Fibroblast of upper back skin (primary cell): ENCODE measurements around the gene PCDHGA4.
"Not testable (repeated sequence)": the region's sequence is repeated elsewhere in the genome, so short reads cannot be mapped to it uniquely, and the experiment has no call there.

Source experiments
- DNase-seq: peaks from one replicate; pipeline ENCODE4 v3.0.0-alpha.2; 2013

Gene PCDHGA4

DNA sequence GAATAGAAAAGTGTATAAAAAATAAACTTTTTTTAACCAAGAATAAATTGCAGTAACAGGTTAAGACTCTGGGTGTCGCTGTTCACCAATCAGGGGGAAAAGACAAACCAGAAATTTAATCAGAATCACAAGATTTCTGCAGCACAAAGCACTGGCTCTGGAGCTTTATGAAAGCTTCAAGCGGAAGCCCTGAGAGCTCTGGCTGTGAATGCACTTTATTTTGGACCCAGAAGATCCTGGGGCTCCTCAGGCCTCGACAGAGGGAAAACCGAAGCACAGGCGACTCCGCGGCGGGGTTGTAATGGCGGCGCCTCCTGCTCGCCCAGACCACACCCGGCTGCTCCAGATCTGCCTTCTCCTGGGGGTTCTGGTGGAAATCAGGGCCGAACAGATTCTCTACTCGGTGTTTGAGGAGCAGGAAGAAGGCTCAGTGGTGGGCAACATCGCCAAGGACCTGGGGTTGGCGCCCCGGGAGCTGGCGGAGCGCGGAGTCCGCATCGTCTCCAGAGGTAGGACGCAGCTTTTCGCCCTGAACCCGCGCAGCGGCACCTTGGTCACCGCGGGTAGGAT, at the start of gene PCDHGA4:
PCDHGA4 (plus strand) TSS at position 122 of the 570 bp plus-strand sequence; CDS start at position 209, 87 bp downstream.
- no peak for DNase-seq

DNA sequence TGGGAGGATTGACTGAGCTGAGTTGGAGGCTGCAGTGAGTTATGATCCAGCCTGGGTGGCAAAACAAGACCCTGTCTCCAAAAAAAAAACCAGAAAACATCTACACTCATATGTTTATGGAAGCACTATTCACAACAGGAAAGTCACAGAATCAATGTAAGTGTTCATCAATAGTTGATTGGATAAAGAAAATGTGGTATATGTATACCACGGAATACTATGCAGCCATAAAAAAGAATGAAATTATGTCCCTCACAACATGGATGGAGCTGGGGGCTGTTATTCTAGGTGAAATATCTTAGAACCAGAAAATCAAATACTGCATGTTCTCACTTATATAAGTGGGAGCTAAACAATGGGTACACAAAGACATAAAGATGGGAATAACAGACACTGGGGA, 48.2 kb upstream of the PCDHGA4 start:
- DNase-seq: no peak

DNA sequence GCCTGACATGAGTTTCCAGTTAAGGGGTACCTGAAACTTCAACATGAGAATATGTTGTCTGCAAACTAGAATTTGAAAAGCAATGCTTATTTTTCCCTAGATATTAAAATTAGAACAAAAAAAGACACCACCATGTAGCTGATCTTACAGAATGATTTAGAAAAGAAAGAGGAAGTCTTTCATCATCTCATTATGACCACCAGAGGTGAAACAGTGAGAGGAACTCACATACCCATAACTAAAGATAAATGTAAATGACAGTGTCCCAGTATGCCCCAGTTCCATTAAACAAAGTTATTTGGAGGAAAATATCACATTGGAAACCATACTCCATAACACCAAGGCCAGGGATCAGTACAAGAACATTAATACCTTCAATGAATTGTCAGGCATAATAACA, 41.1 kb upstream of the PCDHGA4 start:
- DNase-seq: no peak

DNA sequence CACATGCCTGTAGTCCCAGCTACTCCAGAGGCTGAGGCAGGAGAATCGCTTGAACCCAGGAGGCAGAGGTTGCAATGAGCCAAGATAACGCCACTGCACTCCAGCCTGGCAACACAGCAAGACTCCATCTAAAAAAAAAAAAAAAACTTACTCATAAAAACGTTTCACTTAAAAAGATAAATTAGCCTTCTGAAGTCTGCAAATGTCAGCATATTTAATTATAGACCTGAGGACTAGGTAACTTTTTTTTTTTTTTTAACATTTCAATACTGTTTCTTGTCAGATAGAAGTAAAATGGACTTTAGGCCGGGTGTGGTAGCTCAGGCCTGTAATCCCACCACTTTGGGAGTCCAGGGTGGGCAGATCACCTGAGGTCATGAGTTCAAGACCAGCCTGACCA, 37.9 kb upstream of the PCDHGA4 start:
- DNase-seq: not testable (repeated sequence)

DNA sequence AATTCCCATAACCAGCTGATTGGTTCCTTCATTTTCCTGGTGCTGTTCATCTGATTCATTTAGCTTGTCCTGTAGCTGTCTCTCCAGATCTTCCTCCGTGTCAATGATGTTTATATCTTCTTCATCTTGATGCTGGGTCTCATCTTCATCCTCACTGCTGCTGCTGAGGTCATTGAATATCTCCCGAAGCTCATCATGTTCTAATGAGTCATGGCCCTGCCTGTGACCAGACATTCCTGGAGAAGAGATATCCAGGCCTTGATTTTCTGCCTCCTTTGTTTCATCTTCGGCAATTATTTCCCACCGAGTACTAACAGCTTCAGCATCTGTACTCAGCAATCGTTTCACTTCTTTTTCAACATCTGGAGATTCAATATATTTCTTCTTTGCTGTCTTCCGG, 35.6 kb upstream of the PCDHGA4 start:
- DNase-seq: no peak

DNA sequence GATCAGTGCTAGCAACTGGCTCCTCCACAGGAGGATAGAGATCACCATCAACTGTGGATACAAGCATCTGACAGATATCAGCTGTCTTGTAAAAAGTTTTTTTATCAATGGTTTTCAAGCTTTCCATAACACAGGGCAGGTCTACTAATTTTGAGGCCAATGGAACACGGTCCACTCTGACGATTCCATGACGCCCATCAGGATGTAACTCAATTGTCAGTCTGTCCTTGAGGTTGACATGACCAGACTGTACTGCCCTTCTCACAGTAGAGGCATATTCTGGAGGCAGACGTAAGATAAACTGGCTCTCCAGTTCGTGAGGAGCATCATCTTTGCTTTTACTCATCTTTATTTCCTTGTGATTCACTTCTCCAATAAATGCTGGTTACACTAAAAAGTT, 35.1 kb upstream of the PCDHGA4 start:
- DNase-seq: no peak

DNA sequence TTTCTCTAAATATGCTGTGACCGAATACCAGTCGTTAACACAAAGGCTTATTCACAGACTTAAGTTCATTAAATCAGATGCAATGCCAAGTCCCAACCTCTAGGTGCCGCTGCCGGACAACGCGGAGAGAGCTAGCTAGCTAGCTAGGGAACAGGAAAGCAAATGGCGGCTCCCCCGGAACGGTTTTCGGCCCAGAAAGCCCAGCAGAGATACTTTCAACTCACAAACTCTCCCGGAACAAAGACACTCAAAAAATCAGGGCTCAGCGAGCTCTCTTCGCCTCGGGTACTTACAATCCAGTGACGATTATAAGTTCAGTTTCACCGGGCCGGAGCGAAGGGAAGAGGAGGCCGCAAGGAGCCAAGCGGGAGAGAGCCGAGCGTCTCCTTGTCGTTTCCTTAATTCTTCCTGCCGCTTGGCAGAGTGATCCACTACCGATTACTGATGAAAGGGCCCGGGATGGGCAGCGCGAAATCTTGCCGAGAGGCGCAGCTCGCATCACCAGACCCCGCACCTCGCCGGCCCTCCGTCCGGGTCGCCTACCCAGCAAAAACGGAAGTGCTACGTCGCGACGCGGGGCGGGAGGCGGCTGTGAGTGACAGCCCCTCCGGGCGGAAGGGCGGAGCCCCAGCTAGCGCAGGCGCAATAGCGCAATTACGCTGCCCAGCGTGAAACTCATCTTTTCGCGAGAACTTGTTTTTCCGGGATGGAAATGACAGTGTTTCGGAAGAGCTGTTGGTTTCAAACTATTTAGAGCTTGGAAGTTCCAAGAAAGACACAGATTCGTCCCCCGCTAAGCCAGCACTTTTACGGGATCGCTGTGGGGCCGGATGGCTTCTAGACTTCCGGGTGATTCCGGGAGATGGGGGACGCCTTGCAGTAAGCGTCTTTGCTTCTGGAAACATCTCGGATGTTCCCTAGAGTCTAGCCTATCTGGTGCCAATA, 34.3 kb upstream of the PCDHGA4 start, which contains the start of gene TAF7:
TAF7 (minus strand) TSS at position 560 of the 945 bp plus-strand sequence. CDS start 740 bp downstream, outside the sequence.
- DNase-seq: peak; percentile 92

DNA sequence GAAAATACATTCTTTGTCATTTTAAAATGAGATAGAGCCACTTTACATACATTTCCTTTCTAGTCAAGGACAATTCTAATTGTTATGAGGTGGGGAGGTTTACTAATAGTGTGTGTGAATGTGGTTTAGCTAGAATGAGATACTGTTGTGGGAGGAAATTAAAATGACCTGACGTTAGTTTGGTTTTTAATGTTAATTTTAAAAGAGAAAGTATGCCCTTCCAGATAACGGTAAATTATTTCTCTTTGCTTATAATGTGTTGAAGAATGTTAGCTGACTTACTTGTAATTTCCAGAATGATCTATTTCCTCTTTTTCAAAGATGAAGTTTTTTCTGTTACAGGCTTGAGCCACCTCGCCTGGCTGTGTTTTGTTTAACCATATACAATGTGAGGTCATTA, 32.6 kb upstream of the PCDHGA4 start:
- DNase-seq: no peak

DNA sequence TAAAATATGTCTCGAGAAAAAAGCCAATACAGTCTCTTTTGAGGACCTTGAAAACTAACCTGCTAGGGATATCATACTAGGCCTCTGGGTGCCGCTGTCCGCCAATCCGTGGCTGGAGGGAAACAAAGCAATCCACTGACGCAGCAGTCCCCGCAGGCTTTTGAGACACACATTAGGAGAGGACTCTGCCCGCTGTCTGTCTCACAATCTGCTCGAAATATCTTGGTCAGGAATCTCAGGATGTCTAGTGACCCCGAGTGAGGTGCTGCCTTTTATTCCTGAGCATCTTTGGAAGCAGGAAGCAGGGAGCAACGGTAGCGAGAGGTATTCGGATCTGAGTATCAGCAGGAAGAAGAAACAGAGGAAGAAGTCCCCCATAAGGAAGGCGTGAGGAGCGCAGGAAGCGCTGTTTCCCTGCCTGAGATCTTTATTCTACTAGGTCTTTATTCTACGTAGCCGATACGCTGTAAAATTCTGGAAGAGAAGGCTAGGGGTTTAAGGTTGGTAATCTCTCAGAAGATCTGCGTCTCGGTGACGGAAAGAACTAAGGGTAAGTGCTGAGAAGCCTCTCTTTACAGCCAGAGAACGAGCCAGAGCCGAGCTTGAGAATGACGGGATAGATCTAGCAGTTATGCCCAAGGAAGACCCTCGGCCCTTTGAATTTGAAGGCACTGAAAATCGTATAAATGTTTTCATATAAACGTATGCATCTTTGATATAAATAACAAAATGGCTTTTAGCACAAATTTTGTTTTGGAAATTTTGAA, 28.6 kb upstream of the PCDHGA4 start:
- DNase-seq: peak; percentile 75

DNA sequence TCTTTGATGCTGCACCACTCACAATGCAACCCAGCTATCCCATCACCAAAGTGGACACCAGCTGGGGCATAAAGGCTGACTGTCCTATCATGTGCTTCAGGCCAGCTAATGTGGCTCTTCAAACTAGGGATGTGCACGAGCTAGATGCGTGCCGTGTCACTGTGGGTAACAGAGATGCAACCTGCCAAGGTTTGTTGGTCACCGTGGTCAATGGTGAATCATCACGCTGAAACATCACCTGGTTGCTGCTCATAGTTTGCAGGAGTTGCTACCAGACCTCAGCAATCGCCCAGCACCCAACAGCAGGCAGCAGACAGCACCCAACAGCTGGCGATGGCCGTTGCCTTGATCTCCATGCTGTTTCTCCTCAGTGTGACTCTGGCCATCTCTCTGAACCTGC, 26.6 kb upstream of the PCDHGA4 start:
- no peak for DNase-seq

DNA sequence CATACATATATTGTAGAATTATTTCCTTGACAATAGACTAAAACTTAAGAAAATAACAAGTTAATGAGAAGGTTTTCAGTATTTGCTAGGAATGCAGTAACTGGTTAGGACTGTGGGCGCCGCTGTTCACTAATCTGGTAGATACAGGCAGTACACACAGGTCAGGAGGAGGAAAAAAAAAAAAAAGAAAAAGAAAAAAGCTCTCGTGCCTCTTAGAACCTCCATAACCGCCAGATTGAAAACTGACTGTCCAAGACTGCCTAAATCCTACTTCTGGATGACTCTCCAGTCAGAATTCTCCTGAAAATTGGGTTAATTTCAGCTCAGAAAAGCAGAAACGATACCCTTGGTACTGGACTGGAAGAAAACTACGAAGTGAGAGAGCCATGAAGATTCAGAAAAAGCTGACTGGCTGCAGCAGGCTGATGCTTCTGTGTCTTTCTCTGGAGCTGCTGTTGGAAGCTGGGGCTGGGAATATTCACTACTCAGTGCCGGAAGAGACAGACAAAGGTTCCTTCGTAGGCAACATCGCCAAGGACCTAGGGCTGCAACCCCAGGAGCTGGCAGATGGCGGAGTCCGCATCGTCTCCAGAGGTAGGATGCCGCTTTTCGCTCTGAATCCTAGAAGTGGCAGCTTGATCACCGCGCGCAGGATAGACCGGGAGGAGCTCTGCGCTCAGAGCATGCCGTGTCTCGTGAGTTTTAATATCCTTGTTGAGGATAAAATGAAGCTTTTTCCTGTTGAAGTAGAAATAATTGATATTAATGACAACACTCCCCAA, 24.3 kb upstream of the PCDHGA4 start, which contains the start of gene PCDHGA1:
PCDHGA1 (plus strand) TSS at position 216 of the 782 bp plus-strand sequence.
- DNase-seq: peak; percentile 39

DNA sequence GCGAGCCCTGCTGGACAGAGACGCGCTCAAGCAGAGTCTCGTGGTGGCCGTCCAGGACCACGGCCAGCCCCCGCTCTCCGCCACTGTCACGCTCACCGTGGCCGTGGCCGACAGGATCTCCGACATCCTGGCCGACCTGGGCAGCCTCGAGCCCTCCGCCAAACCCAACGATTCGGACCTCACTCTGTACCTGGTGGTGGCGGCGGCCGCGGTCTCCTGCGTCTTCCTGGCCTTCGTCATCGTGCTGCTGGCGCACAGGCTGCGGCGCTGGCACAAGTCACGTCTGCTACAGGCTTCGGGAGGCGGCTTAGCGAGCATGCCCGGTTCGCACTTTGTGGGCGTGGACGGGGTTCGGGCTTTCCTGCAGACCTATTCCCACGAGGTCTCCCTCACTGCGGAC, 22.2 kb upstream of the PCDHGA4 start:
- not testable (repeated sequence) for DNase-seq

DNA sequence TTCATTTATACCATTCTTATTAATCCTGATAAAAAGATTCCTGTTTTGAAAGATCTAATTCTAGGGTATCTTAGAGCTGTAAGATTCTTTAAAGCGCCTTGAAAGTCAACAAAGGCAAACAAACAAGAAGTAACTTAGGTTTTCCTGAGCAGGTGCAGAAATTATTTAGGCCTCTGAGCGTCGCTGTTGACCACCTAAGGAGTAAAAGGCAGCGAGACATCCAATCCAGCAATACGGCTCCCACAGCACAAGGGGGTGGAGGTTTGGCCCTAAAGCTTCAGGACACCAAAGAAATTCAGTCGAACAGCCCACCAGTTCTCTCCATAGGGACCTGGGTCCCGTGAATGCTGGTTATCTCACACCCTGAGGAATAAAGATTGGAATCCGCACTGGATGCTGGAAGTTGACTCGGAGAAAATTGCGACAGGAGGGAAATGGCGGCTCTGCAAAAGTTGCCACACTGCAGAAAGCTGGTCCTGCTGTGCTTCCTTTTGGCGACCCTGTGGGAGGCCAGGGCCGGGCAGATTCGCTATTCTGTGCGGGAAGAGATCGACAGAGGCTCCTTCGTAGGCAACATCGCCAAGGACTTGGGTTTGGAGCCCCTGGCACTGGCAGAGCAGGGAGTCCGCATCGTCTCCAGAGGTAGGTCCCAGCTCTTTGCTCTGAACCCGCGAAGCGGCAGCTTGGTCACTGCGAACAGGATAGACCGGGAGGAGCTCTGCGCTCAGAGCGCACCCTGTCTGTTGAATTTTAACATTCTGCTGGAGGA, 16.1 kb upstream of the PCDHGA4 start, which contains the start of gene PCDHGA2:
PCDHGA2 (plus strand) TSS at position 223 of the 769 bp plus-strand sequence.
- peak; percentile 53 for DNase-seq

DNA sequence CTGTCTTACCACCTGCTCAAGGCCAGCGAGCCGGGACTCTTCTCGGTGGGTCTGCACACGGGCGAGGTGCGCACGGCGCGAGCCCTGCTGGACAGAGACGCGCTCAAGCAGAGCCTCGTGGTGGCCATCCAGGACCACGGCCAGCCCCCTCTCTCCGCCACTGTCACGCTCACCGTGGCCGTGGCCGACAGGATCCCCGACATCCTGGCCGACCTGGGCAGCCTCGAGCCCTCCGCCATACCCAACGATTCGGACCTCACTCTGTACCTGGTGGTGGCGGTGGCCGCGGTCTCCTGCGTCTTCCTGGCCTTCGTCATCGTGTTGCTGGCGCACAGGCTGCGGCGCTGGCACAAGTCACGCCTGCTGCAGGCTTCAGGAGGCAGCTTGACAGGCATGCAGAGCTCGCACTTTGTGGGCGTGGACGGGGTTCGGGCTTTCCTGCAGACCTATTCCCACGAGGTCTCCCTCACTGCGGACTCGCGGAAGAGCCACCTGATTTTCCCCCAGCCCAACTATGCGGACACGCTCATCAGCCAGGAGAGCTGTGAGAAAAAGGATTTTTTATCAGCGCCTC, 14.0 kb upstream of the PCDHGA4 start:
- not testable (repeated sequence) for DNase-seq

DNA sequence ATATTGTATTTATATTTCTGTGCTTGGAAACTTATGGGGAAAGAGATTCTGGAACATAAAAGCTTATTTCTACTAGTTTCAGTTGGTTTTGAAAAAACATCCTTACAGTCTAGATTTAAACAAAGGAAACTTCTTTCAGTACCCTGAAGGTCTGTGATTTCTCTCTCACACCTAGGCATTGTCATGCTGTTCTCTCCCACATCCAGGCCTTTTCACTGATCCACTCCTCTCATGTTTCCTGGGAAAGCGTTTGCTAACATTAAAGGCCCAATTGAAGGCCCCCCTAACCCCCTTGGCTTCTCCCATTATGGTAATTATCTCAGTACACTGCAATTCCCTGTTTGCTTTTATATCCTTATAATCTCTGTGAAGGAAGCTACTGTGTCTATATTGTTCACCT, 12.0 kb upstream of the PCDHGA4 start:
- DNase-seq: no peak

DNA sequence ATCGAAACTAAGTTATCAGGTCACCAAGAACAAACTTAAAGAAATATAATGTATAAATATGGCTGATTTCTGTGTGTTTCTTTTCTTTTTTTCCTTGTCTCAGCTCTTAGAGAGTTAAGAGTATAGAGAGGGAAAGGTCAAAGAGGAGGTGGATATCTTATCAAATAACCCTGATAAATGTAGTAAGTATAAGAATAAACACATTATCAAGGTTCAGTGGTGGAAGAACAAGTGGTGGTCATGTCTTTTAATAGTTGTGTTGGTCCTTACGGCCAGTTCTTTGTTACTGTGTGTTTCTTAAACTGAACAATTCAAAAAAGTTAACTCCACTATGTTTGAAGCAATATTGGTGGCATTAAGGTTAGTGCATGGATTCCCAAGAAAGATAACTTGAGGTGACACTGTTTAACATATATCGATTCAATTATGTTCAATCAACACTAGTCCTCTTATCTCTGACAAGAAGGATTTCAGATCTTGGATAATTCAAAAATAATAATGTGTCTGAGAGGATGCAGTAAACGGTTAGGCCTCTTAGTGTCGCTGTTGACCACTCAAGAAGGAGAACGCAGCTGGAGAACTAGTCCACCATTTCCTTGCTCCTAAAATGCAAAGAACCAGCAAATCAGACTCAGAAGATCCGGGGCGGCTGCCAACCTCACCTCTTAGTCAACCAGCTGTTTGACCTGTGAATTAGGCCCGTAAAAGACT, 11.4 kb upstream of the PCDHGA4 start, which contains the start of gene PCDHGA3:
PCDHGA3 (plus strand) TSS at position 588 of the 711 bp plus-strand sequence. CDS start 205 bp downstream, outside the sequence.
- peak; percentile 59 for DNase-seq

DNA sequence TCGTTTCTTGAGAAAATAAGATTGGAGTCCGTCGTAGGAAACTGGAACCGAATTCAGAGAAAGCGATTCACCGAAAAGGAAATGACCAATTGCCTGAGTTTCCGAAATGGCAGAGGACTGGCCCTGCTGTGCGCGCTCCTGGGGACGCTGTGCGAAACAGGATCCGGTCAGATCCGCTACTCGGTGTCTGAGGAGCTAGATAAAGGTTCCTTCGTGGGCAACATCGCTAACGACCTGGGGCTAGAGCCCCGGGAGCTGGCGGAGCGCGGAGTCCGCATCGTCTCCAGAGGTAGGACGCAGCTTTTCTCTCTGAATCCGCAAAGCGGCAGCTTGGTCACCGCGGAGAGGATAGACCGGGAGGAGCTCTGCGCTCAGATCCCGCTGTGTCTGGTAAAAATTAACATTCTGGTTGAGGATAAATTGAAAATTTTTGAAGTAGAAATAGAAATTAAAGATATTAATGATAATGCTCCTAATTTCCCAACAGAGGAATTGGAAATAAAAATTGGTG, 10.8 kb upstream of the PCDHGA4 start:
- DNase-seq: no peak

DNA sequence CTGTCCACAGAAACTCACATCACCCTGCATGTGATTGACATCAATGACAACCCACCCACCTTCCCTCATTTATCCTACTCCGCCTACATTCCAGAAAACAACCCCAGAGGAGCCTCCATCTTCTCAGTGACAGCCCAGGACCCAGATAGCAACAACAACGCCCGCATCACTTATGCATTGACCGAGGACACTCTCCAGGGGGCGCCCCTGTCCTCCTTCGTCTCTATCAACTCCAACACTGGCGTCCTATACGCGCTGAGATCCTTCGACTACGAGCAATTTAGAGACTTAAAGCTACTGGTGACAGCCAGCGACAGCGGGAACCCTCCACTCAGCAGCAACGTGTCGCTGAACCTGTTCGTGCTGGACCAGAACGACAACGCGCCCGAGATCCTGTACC, 9.5 kb upstream of the PCDHGA4 start:
- DNase-seq: no peak

DNA sequence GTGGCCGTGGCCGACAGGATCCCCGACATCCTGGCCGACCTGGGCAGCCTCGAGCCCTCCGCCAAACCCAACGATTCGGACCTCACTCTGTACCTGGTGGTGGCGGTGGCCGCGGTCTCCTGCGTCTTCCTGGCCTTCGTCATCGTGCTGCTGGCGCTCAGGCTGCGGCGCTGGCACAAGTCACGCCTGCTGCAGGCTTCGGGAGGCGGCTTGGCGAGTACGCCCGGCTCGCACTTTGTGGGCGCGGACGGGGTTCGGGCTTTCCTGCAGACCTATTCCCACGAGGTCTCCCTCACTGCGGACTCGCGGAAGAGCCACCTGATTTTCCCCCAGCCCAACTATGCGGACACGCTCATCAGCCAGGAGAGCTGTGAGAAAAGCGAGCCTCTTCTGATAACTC, 8.8 kb upstream of the PCDHGA4 start:
- DNase-seq: not testable (repeated sequence)
